Inflammatory macrophage treated with lipopolysaccharide for 4 hours (primary cell): ENCODE data around the gene ABHD8.

Source experiments
- DNase-seq: peaks from one replicate; pipeline ENCODE4 v3.0.0-alpha.2; 2020

ABHD8 gene

GRCh38 chr19:17333611-17334413, 30.6 kb upstream of the ABHD8 start:
- peak; percentile 77 for DNase-seq

GRCh38 chr19:17332677-17333581, 29.7 kb upstream of the ABHD8 start:
- DNase-seq = peak; percentile 66

GRCh38 chr19:17332360-17332676, 29.1 kb upstream of the ABHD8 start:
- DNase-seq = no peak

GRCh38 chr19:17331045-17331558, 27.9 kb upstream of the ABHD8 start:
- DNase-seq = no peak

GRCh38 chr19:17330262-17331044, 27.2 kb upstream of the ABHD8 start:
- DNase-seq = no peak

- no peak for DNase-seq
Observed at GRCh38 chr19:17329366-17330261, 26.4 kb upstream of the ABHD8 start.

GRCh38 chr19:17328517-17329365, 25.5 kb upstream of the ABHD8 start:
- no peak for DNase-seq

- DNase-seq = peak; percentile 40
Observed at GRCh38 chr19:17327654-17328516, 24.7 kb upstream of the ABHD8 start.

GRCh38 chr19:17327068-17327653, 23.9 kb upstream of the ABHD8 start:
- no peak for DNase-seq

GRCh38 chr19:17326595-17326966, 23.4 kb upstream of the ABHD8 start:
- DNase-seq = no peak

GRCh38 chr19:17325881-17326594, 22.8 kb upstream of the ABHD8 start:
- DNase-seq = no peak

- no peak for DNase-seq
Observed at GRCh38 chr19:17325133-17325532, 21.9 kb upstream of the ABHD8 start.

- no peak for DNase-seq
Observed at GRCh38 chr19:17324357-17325114, 21.3 kb upstream of the ABHD8 start.

GRCh38 chr19:17323964-17324332, 20.7 kb upstream of the ABHD8 start:
- peak; percentile 45 for DNase-seq

- no peak for DNase-seq
Observed at GRCh38 chr19:17323300-17323963, 20.2 kb upstream of the ABHD8 start.

GRCh38 chr19:17322854-17323253, 19.6 kb upstream of the ABHD8 start:
- no peak for DNase-seq

GRCh38 chr19:17321655-17322489, 18.6 kb upstream of the ABHD8 start:
- no peak for DNase-seq
